ENCODE data around the gene EHD3.

The EHD3 gene

GRCh38 chr2:31217465-31218200, 16.3 kb upstream of the EHD3 start, which contains the start of gene CAPN14:
CAPN14 (minus strand) TSS chr2:31217515; CDS start chr2:31205447, 12,068 bp downstream.
- ChIA-PET CTCF (no interaction called here), POLR2A (no interaction called here)
- TF ChIP-seq NFRKB (IDR thresholded peaks at IDR 0.05) = no peak
- DNase-seq (ENCODE audit: extremely low spot score) = no peak

DNA sequence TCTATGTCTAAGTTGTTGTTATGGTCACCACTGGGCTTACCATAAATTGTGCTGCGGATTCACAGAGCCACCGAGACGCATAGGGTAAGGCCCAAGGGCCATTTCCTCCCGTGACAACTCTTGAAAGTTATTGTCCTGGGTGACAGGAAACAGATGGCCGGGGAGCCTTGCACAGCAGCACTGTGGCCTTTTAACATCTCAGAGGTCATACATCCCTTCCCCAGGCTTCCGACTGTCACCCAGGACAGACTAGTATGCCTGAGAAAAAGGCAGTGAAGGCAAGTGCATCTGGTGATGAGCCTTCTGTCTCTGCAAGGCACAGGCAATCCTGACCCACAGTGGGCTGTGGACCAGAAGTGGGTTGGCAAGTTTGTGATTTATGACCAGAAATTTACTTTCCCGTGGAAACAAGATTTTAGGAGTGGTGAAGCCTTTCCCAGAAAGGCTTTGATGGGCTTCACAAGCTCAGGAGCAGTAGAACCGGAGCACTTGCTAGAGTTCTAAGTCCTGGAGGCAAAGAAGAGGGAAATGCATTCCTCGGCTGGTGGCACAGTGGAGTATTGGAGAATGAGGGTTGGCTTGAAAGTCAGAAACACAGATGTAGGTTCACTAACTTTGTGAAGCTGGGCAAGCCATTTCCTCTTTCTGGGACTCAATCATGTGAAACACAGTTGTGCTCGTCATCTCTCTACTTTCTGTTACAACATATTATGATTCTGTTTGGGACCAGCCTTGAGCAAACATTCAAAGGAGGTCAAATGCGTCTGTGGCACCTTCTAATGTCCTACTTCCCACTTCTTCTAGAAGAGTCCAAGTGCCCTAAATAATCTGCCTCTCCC, 14.6 kb upstream of the EHD3 start:
- POLR2A ChIA-PET = no interaction called here
- CTCF ChIA-PET = no interaction called here
- TF ChIP-seq SP1 (IDR thresholded peaks at IDR 0.05) (no peak), ZNF384 (IDR thresholded peaks at IDR 0.05) (no peak), CTBP1 (IDR thresholded peaks at IDR 0.05; ENCODE audit: borderline replicate concordance) (no peak), FOXM1 (IDR thresholded peaks at IDR 0.05; ENCODE audit: borderline replicate concordance) (no peak), ELF4 (IDR thresholded peaks at IDR 0.05) (no peak), L3MBTL2 (conservative IDR thresholded peaks at IDR 0.05) (no peak), HDGF (IDR thresholded peaks at IDR 0.05; ENCODE audit: borderline replicate concordance) (no peak), ARNT (IDR thresholded peaks at IDR 0.05) (no peak), FOXA1 (IDR thresholded peaks at IDR 0.05) (no peak), BHLHE40 (IDR thresholded peaks at IDR 0.05; ENCODE audit: borderline replicate concordance) (no peak), TARDBP (IDR thresholded peaks at IDR 0.05) (no peak)
- DNase-seq (ENCODE audit: extremely low spot score) = no peak

DNA sequence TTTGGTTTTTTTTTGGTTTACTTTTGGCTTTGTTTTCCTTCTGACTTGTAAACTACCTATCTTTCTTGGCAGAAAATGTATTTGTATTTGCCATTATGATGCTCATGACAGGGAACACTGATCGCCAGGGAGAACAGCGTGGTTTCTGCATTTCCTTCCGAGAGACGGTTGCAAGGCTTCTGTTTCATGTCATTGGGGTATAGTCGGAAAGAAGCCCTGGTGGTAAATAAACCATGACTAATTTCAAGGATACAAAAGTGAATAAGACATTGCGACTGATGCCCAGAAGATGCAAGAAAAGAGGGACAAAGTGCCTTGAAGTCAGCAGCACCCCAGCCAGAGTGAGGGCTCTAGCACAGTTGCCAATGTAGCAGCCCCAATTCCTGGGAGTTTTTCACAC, 12.4 kb upstream of the EHD3 start:
- ChIA-PET POLR2A (no interaction called here), CTCF (no interaction called here)
- DNase-seq (ENCODE audit: extremely low spot score) = no peak
- TF ChIP-seq NFRKB (IDR thresholded peaks at IDR 0.05) (no peak), PKNOX1 (IDR thresholded peaks at IDR 0.05) (no peak), TARDBP (IDR thresholded peaks at IDR 0.05) (no peak), FOXM1 (IDR thresholded peaks at IDR 0.05; ENCODE audit: borderline replicate concordance) (no peak), LEF1 (IDR thresholded peaks at IDR 0.05; ENCODE audit: borderline replicate concordance) (no peak), CTBP1 (IDR thresholded peaks at IDR 0.05; ENCODE audit: borderline replicate concordance) (no peak), HDGF (IDR thresholded peaks at IDR 0.05; ENCODE audit: borderline replicate concordance) (no peak), ZNF384 (IDR thresholded peaks at IDR 0.05) (no peak)

DNA sequence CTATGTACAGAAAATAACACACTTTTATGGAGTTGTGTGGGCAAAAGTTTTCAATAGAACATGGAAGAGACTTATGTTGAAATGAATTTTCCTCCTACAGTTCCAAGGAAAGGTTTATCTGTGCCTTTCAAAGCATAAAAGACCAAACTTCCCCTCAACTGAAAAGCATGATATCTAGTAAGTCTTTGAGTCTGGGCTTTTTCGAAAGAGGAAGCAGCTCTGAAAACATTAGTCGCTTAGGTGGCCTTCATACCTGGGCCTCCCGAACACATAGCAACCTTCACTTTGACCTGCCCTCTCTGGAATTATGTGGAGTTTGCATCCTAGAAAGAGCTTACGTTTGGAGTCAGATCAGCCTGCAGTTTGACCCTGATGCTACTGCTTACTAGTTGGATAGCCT, 11.9 kb upstream of the EHD3 start:
- DNase-seq (ENCODE audit: extremely low spot score) = no peak
- ChIA-PET POLR2A (no interaction called here), CTCF (no interaction called here)
- TF ChIP-seq BHLHE40 (IDR thresholded peaks at IDR 0.05; ENCODE audit: borderline replicate concordance) (no peak), HDGF (IDR thresholded peaks at IDR 0.05; ENCODE audit: borderline replicate concordance) (no peak), SP1 (IDR thresholded peaks at IDR 0.05) (no peak), SUZ12 (IDR thresholded peaks at IDR 0.05) (no peak), TARDBP (IDR thresholded peaks at IDR 0.05) (no peak)

GRCh38 chr2:31223026-31223425, 10.9 kb upstream of the EHD3 start:
- CTCF ChIA-PET = interaction anchor here (1.1 kb wide), 1 partner anchor 11 kb away, joined by 4 read pairs; the partner anchor contains the start of gene EHD3
- DNase-seq (ENCODE audit: extremely low spot score) = no peak
- POLR2A ChIA-PET = no interaction called here
- TF ChIP-seq NFRKB (IDR thresholded peaks at IDR 0.05) (no peak), ELF4 (IDR thresholded peaks at IDR 0.05) (no peak)

DNA sequence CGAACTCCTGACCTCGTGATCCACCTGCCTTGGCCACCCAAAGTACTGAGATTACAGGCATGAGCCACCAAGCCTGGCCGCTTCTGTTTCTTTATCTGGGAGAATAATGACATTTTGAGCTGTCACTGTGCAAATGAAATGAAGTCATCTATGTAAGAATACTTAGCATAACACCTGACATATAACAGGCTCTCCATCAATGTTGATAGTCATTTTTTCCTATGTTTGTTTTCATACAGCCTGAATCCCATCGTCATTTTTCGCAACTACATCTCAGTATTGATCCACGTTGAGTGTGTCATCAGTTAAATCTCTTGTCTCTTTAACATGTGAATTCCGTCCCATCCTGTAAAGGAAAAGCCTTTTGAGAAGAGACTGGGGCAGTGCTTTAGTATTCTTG, 10.2 kb upstream of the EHD3 start:
- CTCF ChIA-PET = interaction anchor here (1.1 kb wide), 1 partner anchor 10 kb away, joined by 4 read pairs; the partner anchor contains the start of gene EHD3
- TF ChIP-seq ZNF384 (IDR thresholded peaks at IDR 0.05) = no peak
- TF ChIP-seq CTBP1 (IDR thresholded peaks at IDR 0.05; ENCODE audit: borderline replicate concordance) = no peak
- no peak for TF ChIP-seq FOXA1 (IDR thresholded peaks at IDR 0.05)
- no peak for TF ChIP-seq LEF1 (IDR thresholded peaks at IDR 0.05; ENCODE audit: borderline replicate concordance)
- no peak for TF ChIP-seq NFRKB (IDR thresholded peaks at IDR 0.05)
- no peak for TF ChIP-seq SP1 (IDR thresholded peaks at IDR 0.05)
- TF ChIP-seq HDGF (IDR thresholded peaks at IDR 0.05; ENCODE audit: borderline replicate concordance) = no peak
- no peak for TF ChIP-seq SUZ12 (IDR thresholded peaks at IDR 0.05)
- no peak for TF ChIP-seq FOXM1 (IDR thresholded peaks at IDR 0.05; ENCODE audit: borderline replicate concordance)
- no peak for TF ChIP-seq ARNT (IDR thresholded peaks at IDR 0.05)
- no peak for TF ChIP-seq TARDBP (IDR thresholded peaks at IDR 0.05)
- no peak for TF ChIP-seq FOXK2 (IDR thresholded peaks at IDR 0.05)
- no peak for TF ChIP-seq PKNOX1 (IDR thresholded peaks at IDR 0.05)
- POLR2A ChIA-PET = no interaction called here
- no peak for DNase-seq (ENCODE audit: extremely low spot score)

DNA sequence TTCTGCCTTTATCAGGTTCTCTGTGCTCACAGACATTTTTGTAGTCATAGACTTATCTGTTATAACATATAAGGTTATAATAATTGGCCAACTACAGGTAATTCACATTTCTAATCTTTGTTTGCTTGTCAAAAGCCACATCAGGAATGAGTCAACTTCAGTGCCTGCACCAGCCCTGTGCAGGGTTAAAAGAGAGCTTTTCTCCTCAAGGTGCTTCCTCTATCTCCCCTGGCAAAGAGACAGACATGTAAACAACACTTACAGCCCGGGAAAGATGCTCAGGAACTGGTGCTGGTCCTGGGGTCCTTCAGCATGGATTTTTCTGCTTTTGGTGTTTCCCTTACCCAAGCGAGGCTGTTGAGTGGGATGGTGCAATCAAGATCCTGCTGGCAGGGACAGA, 7.7 kb upstream of the EHD3 start:
- TF ChIP-seq L3MBTL2 (conservative IDR thresholded peaks at IDR 0.05) = no peak
- TF ChIP-seq BHLHE40 (IDR thresholded peaks at IDR 0.05; ENCODE audit: borderline replicate concordance) = no peak
- no peak for TF ChIP-seq HDGF (IDR thresholded peaks at IDR 0.05; ENCODE audit: borderline replicate concordance)
- no peak for TF ChIP-seq ELF4 (IDR thresholded peaks at IDR 0.05)
- no peak for TF ChIP-seq SUZ12 (IDR thresholded peaks at IDR 0.05)
- TF ChIP-seq FOXA1 (IDR thresholded peaks at IDR 0.05) = no peak
- no peak for TF ChIP-seq LEF1 (IDR thresholded peaks at IDR 0.05; ENCODE audit: borderline replicate concordance)
- TF ChIP-seq ARNT (IDR thresholded peaks at IDR 0.05) = no peak
- TF ChIP-seq TARDBP (IDR thresholded peaks at IDR 0.05) = no peak
- no peak for TF ChIP-seq NFRKB (IDR thresholded peaks at IDR 0.05)
- no peak for TF ChIP-seq ZNF384 (IDR thresholded peaks at IDR 0.05)
- TF ChIP-seq SP1 (IDR thresholded peaks at IDR 0.05) = no peak
- no peak for TF ChIP-seq FOXM1 (IDR thresholded peaks at IDR 0.05; ENCODE audit: borderline replicate concordance)
- TF ChIP-seq CTBP1 (IDR thresholded peaks at IDR 0.05; ENCODE audit: borderline replicate concordance) = no peak
- DNase-seq (ENCODE audit: extremely low spot score) = no peak
- POLR2A ChIA-PET = no interaction called here
- CTCF ChIA-PET = no interaction called here

Measured in HEK293T (cell line).